HL-60/S4 treated with retinoic acid at 250 ng/mL for 4 days and 3 days (cell line): ENCODE measurements around the gene OR6K3.

Experiments
- in situ Hi-C: fragments of 300-500 bp; cut with MboI; formaldehyde crosslinking; loops from 2 replicates; pipeline ENCODE4 v1.7.0; 2022; ENCODE audit warnings: low sequenced_read_pairs

Gene OR6K3

DNA sequence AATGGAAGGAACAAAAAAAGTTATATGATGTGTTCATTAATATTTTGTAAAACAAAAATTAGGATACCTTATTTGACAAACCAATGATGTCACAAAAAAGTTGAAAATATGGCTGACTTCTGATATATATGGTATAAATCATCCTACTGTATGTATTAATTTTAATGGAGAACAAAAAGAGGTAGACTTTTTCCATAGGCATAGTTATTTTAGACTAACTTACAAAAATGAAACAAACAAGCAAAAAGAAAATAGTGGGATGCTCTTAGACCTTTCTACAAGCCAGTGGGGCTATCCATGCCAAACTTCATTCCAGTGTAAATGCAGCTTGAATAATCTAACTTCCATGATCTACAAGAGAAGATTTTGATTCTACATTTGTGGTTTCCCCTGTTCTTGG lies 33.5 kb downstream of the OR6K3 start:
- in situ Hi-C loops: no loop called here

GRCh38 chr1:158686111-158687009 lies 34.2 kb downstream of the OR6K3 start, which contains the start of gene SPTA1:
Gene SPTA1, minus strand, starts transcription at chr1:158686715. Its CDS starts 198 bp downstream, at chr1:158686517.
- in situ Hi-C loops: no loop called here

DNA sequence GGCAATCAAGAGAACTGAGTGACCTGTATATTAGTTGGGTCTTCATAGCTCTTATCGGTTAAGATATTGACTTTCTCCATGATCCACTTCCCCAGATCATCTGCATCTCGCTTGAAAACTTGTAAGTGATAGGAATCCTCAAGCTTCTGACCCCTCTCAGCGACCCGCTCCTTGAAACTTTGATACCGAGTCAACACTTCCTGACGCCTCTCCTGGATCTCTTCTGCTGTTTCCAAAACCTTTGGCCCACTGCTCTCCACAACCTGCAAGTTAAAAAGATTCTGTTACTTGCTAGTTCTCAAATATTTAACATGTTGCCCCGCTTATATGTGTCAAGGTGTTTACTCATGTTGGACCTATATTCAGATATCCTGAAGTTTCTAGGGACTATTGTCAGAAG lies 35.4 kb downstream of the OR6K3 start:
- in situ Hi-C loops: no loop called here

DNA sequence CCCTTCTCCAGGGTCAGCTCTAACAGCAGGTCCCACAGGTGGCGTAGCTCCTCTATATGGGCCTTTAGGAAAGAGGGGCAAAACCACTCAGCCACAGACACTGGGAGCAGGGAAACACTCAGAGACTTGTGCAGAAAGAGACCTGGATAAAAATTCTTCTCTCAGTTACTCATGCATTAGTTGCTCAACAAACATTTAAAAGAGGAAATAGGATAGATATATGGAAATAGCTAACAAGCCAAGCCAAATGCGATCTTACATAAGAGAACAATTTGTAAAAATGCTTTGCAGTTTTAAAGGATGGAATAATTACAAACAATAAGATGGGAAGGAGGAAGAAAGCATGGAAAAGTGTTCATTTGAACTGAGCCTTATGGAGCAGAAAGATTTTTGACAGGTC lies 38.9 kb downstream of the OR6K3 start:
- in situ Hi-C loops: no loop called here

DNA sequence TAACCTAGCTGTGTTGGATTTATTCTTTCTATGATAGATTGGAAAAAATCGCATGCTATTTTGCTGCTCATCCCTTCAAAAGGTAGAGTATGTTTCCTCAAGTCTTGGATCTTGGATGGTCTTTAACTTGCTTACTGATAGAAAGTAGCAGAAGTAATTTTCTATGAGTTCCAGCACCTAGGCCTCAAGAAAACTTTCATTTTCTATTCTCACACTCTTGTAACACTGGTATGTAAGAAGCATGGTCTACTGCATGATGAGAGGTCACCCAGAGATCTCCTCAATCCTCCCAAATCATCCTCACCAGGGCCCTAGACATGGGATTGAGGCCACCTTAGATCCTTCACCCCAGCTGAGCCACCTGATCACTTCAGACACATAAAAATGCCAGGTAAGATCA lies 41.2 kb downstream of the OR6K3 start:
- in situ Hi-C loops: no loop called here

- in situ Hi-C loops: no loop called here
These were observed 44.8 kb downstream of the OR6K3 start for GRCh38 chr1:158675563-158676323.

GRCh38 chr1:158674302-158674701 lies 46.2 kb downstream of the OR6K3 start:
- in situ Hi-C loops: no loop called here
